NOMO-1 (cell line): ENCODE data around the gene SPOCK3.
"Not testable (repeated sequence)": the region's sequence is repeated elsewhere in the genome, so short reads cannot be mapped to it uniquely, and the experiment has no call there.

Experiments
- DNase-seq, 2 experiments: peaks; one replicate each; lab custom pipeline; 2025; ENCODE audit not compliant: unreplicated experiment in 2 of 2; lab: John Stamatoyannopoulos, UW

SPOCK3 gene

DNA sequence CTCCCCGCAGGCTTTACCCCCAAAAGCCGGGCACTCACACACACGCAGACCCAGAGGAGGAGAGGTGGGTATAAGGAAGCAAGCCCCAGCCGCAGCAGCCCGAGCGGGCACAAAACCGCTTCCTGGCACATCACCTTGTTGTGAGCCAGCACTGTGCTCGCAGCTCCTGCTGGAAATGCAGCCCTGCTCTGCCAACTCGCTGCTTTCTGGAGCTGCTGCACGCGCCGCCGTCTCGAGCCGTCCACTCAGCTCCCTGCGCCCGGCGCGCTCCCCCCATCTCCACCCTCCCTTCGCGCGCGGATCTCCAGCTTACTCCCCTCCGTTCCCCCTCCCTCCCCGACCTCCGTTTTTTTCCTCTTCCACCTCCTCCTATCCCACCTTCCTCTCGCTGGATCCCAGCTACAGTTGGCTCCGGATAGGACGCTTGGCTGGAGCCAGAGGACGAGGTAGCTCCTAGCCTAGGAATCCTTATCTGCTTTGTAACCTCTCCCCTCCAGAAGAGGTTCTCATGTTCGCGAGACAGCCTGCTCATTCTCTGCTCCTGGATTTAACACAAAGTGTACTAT is at the start of gene SPOCK3:
TSS of gene SPOCK3 (minus strand) at position 179 of the 566 bp plus-strand sequence.
- DNase-seq, result peak; percentile 2 to 15

DNA sequence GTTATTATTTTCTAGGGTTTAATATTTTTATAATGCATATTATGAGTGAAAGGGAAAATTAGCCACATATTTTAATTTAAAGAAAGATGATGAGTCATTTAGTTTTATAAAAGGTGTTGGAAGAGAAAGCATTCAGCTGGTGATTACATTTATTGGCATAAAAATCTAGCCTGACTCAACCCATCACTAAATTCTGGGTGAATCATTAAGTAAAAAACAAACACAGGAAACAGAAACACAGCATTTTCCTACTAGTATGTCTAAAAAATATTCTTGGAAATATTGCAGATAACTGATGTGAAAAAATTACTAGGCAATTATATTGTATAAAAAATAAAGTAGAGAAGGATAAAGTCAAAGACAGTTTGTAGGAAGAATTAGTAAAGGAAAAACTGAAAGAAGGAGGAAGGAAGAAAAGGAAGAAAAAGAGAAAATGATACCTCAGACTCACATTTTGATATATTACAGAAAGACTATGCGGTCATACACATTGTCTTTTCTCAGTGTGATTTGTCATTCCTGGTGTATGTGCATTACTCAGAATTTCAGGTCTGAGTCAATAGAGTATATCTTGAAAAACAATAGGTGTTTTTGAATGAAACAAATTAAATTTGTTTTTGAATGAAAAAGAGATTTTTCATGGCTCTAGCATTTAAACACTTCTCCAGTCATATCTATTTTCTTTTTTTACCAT is 48.0 kb upstream of the SPOCK3 start:
- DNase-seq, result no peak

DNA sequence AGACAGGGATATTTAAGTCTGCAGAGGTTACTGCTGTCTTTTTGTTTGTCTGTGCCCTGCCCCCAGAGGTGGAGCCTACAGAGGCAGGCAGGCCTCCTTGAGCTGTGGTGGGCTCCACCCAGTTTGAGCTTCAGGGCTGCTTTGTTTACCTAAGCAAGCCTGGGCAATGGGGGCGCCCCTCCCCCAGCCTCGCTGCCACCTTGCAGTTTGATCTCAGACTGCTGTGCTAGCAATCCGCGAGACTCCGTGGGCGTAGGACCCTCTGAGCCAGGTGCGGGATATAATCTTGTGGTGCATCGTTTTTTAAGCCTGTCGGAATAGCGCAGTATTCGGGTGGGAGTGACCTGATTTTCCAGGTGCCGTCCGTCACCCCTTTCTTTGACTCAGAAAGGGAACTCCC is 47.3 kb upstream of the SPOCK3 start:
- not testable (repeated sequence) for DNase-seq

DNA sequence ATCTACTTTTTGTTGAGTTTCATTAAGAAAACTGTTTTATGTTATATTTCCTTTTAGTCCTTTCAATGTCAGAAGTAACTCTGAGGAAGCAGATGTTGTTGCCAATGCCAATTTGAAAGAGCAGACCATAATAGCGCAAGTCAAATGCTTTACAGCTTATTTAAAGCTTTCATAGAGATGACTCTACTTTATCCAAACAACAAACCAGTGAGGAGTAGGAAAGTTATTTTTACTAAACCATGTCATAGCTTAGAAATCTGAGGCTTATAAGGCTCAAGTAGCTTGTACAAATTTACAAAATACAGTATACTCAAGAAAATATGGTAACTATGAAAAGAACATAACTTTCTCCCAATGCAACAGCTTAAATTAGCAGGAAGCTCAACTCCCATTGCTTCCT is 40.1 kb upstream of the SPOCK3 start:
- no peak for DNase-seq

DNA sequence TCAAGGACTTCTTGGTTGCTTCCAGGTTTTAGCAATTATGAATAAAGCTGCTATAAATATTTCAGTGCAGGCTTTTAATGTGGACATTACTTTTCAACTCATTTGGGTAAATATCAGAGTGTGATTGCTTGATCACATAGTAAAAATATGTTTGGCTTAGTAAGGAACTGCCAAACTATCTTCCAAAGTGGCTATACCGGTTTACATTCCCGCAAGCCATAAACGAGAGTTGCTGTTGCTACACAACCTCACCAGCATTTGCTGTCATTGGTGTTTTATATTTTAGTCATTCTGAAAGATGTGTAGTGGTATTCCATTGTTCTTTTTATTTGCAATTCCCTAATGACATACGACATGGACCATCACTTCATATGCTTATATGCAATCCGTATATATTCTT is 30.9 kb upstream of the SPOCK3 start:
- no peak for DNase-seq

DNA sequence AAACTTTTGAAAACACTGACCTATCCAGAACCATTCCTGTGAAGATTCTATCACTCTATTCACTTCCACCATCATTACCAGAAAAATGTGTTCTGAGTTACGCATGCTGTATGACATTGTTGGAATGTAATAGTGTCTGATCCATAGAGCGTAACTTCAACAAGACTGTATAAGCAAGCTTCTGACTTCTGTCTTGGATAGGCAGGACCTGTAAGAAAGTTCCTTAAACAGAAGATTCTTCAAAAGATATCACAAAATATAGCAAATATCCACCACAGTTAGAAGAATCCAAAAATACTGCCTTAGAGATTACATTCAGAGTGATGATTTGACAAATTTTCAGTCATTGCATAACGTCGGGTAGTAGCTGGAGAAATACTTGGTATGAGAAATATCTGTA is 14.0 kb upstream of the SPOCK3 start:
- no peak for DNase-seq

DNA sequence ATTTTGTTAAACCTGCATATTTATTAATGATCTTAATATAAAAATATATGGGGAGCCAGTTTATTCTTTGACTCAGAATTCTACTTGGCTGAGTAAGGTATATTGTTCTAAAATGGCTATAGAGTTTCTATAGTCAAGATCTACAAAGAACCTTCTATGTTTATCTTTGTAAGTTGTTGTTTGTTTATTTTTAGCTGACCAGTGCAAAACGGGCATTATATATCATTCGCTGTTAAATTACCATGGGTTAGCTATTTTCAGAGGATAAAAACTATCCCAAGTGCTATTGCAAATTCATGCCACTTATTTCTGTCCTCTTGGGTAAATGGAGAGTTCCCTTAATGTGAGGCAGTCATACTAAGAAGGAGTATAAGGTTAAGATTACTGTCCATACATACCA is 5.3 kb upstream of the SPOCK3 start:
- DNase-seq, result no peak

DNA sequence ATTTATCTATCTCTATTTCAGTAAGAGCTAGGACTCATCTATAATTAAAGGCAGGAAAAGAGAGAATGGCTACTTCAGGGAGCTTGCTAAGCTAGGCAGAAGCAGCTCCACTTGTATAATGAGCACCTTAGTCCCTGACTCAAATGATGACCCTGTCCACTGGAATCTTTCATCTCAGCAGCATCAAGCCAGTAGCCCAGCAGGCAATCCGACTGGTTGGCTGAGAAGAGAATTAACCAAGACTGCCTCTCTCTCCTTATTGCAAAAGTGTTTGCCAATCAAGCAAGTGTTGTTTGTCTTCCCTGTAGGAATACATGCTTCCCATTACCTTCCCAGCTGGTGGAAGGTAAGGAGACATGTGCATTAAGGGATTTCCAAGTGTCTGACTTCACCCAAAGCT is 3.9 kb upstream of the SPOCK3 start:
- DNase-seq, result no peak

DNA sequence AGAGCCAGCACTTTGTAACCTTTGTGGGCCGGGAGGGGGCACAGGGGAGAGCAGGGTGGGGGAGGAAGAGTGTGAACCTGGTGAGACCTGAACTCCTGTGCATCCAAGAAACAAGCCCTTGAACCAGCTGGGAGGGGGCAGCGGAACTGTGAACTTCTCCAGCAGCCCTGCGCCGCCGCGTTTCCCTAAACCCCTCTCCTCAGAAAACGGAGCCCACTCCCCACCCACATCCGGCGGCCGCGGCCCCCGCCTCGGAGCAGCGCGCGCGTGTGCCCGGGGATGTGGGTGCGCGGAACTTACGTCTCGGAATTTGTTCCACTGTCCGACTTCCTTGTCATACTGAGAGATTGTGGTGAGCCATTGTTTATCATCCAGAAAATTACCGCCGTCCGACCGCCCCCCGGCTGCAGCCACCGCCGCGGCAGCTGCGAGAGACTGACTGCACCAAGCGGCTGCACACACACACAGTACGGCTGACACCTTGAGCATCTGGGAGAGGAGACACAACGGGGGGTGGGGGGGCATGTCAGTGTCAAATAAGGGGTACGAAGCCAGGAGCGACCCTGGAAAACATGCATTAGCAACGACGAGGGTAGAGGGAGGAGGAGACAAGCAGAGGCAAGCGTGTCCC is 494 bp downstream of the SPOCK3 start:
- DNase-seq, result peak in 1 of 2 experiments; percentile 18

DNA sequence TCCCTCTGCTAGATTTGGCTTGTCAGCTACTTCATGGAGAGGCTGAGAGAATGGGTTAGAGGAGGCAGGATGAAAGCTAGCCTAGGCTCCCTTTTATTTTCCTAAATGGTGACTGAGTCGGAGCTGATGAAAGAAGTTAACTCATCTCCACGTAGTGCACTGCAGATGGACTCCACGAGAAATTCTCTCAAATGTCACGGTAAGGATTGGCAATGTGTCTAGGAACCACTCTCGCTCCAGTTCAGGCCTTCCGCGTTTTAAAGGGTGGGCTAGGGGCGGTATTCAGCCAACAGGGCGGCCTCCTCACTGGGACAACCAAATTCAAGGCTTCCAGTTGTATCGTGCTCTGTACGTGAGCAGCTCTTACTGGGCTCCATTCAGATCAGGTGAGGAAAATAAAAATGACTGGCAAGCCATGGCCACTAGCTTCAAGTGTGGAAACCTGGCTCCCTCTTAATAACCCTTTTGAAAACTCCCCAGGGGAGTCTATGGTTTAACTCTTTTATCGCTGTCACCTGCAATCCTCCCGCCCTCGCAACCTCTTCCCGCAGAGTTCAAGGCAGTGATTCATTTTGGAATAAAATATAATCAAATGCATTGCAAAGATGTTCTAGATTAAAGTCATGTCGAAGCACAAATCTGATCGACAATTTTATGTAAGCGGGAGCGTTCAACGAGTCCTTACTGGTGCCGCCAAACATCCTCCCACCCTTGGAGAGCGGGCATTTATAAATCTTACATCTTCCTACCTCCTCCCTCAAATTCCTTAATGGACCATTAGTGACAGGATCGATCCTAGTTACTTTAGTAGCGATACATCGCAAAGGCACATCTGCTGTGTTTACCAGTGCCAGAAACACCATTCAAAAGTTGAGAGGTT is 1.2 kb downstream of the SPOCK3 start:
- no peak for DNase-seq

DNA sequence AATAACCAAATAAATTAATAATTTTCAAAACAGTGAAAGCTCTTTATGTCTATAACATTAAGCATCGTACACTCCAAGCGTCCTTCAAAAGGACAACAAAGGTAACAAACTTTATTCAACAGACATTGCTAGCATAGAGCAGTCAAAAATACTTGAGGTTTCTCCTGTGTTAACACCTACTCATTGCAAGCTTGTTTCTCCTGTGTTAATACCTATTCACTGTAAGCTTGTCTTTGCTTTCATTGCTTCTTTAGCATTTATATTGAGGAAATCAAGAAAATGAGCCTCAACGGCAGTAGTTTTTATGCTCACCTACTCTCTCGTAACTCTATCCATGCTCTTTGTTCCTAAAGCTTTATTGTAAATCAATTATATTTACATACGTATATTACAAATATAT is 3.5 kb downstream of the SPOCK3 start:
- no peak for DNase-seq

DNA sequence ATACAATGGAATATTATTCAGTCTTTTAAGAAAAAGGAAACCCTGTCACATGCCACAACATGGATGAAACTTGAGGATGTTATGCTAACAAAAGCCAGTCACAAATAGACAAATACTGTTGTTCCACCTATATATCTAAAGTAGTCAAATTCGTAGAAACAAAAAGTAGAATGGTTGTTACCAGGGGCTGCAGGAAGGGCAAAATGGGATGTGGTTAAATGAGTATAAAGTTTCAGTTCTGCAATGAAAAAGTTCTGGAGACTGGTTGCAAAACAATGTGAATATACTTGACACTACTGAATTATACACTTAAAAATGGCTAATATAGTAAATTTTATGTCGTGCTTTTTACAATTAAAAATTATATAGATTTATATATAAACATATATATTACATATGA is 12.2 kb downstream of the SPOCK3 start:
- peak; percentile 76 to 94 for DNase-seq

DNA sequence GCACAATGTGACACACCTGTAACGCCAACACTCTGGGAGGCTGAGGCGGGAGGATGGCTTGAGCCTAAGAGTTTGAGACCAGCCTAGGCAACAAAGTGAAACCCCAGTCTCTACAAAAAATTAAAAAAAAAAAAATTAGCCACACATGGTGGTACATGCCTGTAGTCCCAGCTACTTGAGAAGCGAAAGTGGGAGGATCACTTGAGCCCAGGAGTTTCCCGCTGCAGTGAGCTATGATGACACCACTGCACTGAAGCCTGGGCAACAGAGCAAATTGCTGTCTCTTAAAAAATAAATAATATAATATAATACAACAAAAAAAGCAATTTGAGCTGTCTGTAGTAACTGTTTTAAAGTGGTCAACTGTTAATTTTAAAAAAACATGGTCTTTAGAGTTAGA is 13.2 kb downstream of the SPOCK3 start:
- DNase-seq, result no peak

DNA sequence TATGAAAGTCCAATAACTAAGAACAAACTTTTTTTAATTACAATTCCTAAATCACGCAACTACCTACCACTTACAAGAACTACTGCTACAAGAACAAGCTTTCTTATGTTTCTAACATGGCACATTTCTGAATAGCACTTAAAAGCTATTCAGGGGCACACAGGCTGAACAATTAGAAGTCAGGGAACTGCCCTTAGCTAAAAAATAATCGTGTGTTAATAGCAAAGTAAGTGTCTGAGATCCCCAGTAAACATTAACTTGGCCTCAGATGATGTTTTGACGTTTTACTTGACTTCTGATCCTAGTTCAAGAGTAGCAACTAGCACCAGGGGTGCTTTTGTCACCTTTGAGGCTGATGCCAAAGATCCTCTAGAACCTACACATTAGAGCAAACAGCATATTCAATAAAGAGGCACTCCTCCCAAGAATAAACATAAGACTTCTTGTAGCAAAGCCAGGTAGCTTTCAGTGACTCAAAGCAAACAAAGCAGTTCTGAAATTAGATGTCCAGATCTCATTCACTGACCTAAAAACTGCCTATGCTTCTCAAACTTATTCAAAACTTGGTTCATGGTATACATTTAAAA is 16.2 kb downstream of the SPOCK3 start:
- no peak for DNase-seq

DNA sequence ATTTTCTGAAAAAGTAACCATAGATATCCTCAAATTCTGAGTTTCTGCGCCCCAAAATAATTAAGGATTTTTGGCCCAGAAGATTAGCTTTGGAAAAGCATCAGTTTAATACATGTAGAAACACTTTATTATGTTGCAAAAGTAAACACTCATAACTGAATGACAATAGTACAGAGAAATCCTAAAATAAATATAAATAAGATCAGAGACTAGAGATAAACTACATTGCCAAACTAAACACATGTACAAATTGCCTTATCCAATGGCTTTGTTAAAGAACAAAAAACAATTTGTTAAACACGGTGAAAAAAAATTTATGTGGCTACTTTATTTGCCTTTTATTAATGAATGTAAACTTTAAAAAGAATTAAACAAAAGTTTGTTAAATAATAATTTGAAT is 17.5 kb downstream of the SPOCK3 start:
- DNase-seq, result no peak

DNA sequence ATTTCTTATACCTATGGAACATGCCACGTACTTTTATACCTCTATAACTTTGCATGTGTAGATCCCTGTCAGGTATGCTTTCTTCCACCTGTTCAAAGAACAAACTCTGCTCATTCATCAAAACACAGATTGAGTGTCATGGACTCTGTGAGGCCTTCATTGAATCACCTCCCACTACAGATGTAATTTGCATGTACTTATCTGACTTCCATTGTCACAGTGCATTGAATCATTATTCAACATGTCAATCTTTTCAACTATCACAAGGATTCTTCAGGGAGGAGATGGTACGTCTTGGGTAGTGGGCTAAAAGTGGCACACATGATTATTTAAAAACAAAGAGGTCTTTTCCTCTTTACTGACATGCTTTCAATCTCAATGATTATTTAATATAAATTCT is 24.1 kb downstream of the SPOCK3 start:
- DNase-seq, result no peak

DNA sequence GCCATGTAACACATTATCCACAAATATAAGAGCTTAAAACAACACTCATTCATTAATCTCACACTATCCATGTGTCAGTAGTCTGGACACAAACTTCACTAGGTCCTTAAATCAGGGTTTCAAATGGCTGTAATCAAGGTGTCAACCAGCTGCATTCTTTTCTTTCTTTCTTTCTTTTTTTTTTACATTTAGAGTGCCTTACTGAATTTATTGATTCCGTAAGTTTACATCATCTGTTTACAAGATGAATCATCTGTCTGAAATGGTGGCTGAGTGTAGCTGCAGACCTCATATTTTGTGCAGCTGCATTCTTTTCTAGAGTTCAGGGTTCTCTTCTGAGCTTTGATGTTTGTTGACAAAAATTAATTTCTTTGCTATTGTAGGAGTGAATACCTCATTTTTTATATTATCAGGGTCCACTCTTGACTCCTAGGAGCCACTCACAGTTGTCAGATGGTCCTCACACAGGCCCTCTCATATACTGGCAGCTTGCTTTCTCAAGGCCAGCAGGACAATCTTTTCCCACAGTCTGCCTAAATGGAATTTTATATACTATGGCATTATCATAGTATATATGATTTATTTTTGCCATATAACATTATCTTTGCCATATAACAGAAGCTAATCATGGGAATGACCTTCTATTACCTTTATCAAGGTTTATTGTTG is 37.8 kb downstream of the SPOCK3 start:
- no peak for DNase-seq

DNA sequence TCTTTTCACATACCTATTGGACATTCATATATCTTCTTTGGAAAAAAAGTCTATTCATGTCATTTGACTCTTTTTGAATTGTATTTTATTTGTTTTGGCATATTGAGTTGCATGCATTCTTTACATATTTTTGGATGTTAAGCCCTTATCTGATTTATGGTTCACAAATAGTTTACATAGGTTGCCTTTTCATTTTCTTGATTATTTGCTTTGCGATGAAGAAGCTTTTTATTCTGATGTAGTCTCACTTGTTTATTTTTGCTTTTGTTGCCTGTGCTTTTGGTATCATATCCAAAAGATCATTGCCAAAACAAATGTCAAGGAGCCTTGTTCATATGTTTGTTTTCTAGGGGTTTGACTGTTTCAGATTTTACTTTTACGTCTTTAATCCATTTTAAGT is 43.9 kb downstream of the SPOCK3 start:
- no peak for DNase-seq

DNA sequence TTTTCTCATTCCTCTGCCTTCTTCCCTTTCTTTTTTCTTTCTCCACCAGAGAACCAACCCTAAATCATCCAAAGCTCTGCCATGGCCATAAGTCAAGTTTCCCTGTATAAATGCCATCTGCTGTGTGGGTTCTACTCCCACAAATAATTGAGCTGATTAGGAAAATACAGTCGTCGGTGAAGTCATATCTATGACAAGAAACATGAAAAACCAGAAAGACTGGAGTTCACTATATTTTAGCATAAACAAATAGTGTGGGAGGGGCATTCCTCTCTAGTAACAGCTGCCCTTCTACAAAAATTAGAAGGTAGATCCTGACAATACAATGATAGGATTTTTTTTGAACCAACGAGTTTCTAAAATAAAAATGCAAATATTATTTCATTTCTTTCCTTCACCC is 48.8 kb downstream of the SPOCK3 start:
- DNase-seq, result no peak

DNA sequence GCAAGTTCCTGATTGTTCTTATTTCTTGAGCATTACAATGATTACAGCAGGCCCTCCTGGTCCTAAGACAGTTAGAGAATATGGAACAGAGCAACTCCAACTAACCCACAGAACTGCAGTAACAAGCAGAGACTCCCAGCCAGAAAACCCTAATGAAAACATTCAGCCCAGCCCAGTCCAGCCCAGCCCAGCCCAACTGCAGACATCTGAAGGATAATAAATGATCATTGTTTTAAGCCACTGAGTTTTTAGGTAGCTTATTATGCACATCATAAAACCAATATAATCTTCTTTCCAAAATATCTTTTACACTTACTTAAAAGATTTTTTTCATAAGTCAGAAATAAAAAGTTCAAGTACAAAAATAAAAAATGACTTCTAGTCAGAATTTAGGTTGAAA is 51.3 kb downstream of the SPOCK3 start:
- no peak for DNase-seq

DNA sequence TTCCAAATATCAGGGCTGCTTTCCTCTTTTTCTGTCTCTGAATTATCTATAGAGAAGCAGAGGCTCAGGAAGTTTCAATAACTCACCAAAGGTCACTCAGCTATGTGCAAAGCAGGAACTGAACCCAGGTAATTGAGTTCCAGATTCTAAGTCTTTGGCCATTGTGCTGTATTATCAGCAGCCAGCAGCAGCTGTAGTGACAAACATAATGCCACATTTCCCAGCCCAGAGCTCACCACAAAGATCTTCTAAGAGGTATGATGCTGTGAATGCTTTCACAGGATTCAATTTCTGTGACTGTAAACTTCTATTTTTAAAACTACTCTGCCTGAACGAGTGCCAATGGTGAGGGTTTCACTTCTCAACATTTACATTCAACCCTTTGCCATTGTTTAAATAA is 56.4 kb downstream of the SPOCK3 start:
- no peak for DNase-seq
